Osteoblast (primary cell): Measurements from ENCODE around the gene TBX2. TPM values are rescaled to one million over a fixed set of nuclear protein-coding genes. Genes with fewer than 3 reads are reported as not detected.

Experiments used
- DNase-seq: peaks from one replicate; pipeline ENCODE4 v3.0.0; 2011; ENCODE audit warnings: low spot score, mixed read lengths; ENCODE audit not compliant: insufficient read length; ENCODE audit errors: missing footprints
- H2AFZ ChIP-seq: 2 replicates; pipeline ENCODE4 v1.6.0; 2011; ENCODE audit warnings: mild to moderate bottlenecking, low read length
- H3K27ac ChIP-seq: 2 replicates; pipeline ENCODE4 v1.5.1; 2011; ENCODE audit warnings: mild to moderate bottlenecking, low read depth, low read length, moderate library complexity
- H3K27me3 ChIP-seq: 2 replicates; pipeline ENCODE4 v1.6.0; 2012; ENCODE audit warnings: mild to moderate bottlenecking, control low read depth, inconsistent platforms, low read length, moderate library complexity; ENCODE audit not compliant: insufficient read depth
- H3K36me3 ChIP-seq: 2 replicates; pipeline ENCODE4 v1.5.1; 2011; ENCODE audit warnings: mild to moderate bottlenecking, low read length, control low read depth, moderate library complexity; ENCODE audit not compliant: insufficient read depth
- H3K4me1 ChIP-seq: 2 replicates; pipeline ENCODE4 v1.5.1; 2011; ENCODE audit warnings: mild to moderate bottlenecking, low read length, control low read depth, moderate library complexity; ENCODE audit not compliant: insufficient read depth
- H3K4me2 ChIP-seq: 2 replicates; pipeline ENCODE4 v1.6.0; 2011; ENCODE audit warnings: mild to moderate bottlenecking, low read length; ENCODE audit not compliant: insufficient read depth
- H3K4me3 ChIP-seq: fragments of 200-600 bp; sonication (generic); 3 replicates; pipeline ENCODE4 v1.5.1; 2012; ENCODE audit warnings: mild to moderate bottlenecking, low read length, inconsistent platforms; ENCODE audit not compliant: insufficient read depth
- H3K79me2 ChIP-seq: 2 replicates; pipeline ENCODE4 v1.6.0; 2012; ENCODE audit warnings: mild to moderate bottlenecking, low read length, control low read depth, inconsistent platforms; ENCODE audit not compliant: insufficient read depth
- H3K9me3 ChIP-seq: 2 replicates; pipeline ENCODE4 v1.5.1; 2011; ENCODE audit warnings: low read depth, low read length, control low read depth
- H4K20me1 ChIP-seq: 2 replicates; pipeline ENCODE4 v1.6.0; 2012; ENCODE audit warnings: mild to moderate bottlenecking, low read length, control low read depth; ENCODE audit not compliant: insufficient read depth
- CTCF ChIP-seq: IDR thresholded peaks from 2 replicates; pipeline ENCODE4 v1.5.1; 2011; ENCODE audit warnings: mild to moderate bottlenecking, low read depth, low read length, moderate library complexity; ENCODE audit errors: extremely low read depth
- total RNA-seq: library from RNA; depleted of rRNA; stranded (reverse); fragments of >200 nt; gene quantifications from 2 replicates; pipeline ENCODE4 v1.2.3, GENCODE V29; 2012

TBX2 gene
- 10.3 and 11.6 TPM in 2 replicates for total RNA-seq

GRCh38 chr17:61399131-61400065 is at the start of gene TBX2:
TBX2 (plus strand) TSS chr17:61399843; CDS start chr17:61400177, 334 bp downstream.
- H3K79me2 ChIP-seq = peaks cover 88% of the 10 kb centered on the region
- peak; percentile 4 for TF ChIP-seq CTCF
- peaks cover 15% of the 10 kb centered on the region for H3K36me3 ChIP-seq
- peaks cover 17% of the 10 kb centered on the region for H4K20me1 ChIP-seq
- no peaks in the 10 kb centered on the region for H3K9me3 ChIP-seq
- peak within 1 kb of the TSS; percentile 32 for H2AFZ ChIP-seq
- peak within 1 kb of the TSS; percentile 86 for H3K27ac ChIP-seq
- peaks cover 39% of the 10 kb centered on the region for H3K4me1 ChIP-seq
- peak within 1 kb of the TSS; percentile 95 for H3K4me2 ChIP-seq
- no peaks in the 10 kb centered on the region for H3K27me3 ChIP-seq
- peak; percentile 100 for DNase-seq
- peak within 1 kb of the TSS; percentile 88 for H3K4me3 ChIP-seq

GRCh38 chr17:61351745-61352407 is 47.8 kb upstream of the TBX2 start:
- no peaks in the 10 kb centered on the region for H3K9me3 ChIP-seq
- no peaks in the 10 kb centered on the region for H3K27me3 ChIP-seq
- no peaks in the 10 kb centered on the region for H3K36me3 ChIP-seq
- no peaks in the 10 kb centered on the region for H4K20me1 ChIP-seq
- no peak overlapping the region for H3K4me2 ChIP-seq
- TF ChIP-seq CTCF = no peak
- peaks cover 8% of the 10 kb centered on the region for H3K4me1 ChIP-seq
- no peaks in the 10 kb centered on the region for H3K79me2 ChIP-seq
- no peak for DNase-seq
- no peak overlapping the region for H3K4me3 ChIP-seq
- no peak overlapping the region for H2AFZ ChIP-seq
- H3K27ac ChIP-seq = no peak overlapping the region

- H4K20me1 ChIP-seq = no peaks in the 10 kb centered on the region
- H3K4me1 ChIP-seq = peaks cover 8% of the 10 kb centered on the region
- no peaks in the 10 kb centered on the region for H3K9me3 ChIP-seq
- no peak for DNase-seq
- H3K79me2 ChIP-seq = no peaks in the 10 kb centered on the region
- H3K27me3 ChIP-seq = no peaks in the 10 kb centered on the region
- no peak overlapping the region for H3K4me2 ChIP-seq
- no peak overlapping the region for H3K27ac ChIP-seq
- H2AFZ ChIP-seq = no peak overlapping the region
- H3K36me3 ChIP-seq = no peaks in the 10 kb centered on the region
- no peak overlapping the region for H3K4me3 ChIP-seq
- no peak for TF ChIP-seq CTCF
Measured at GRCh38 chr17:61352408-61352770, 47.3 kb upstream of the TBX2 start.

- Histone ChIP-seq H2AFZ (no peak overlapping the region), H3K36me3 (no peaks in the 10 kb centered on the region), H3K27ac (no peak overlapping the region), H3K27me3 (no peaks in the 10 kb centered on the region), H3K4me3 (no peak overlapping the region), H3K4me1 (peaks cover 8% of the 10 kb centered on the region), H4K20me1 (no peaks in the 10 kb centered on the region), H3K79me2 (no peaks in the 10 kb centered on the region), H3K9me3 (no peaks in the 10 kb centered on the region), H3K4me2 (no peak overlapping the region)
- TF ChIP-seq CTCF = no peak
- DNase-seq = no peak
Measured at GRCh38 chr17:61352781-61353491, 46.7 kb upstream of the TBX2 start.
